Measurements from ENCODE around the gene MRPS16.
A peak's percentile ranks its signal among the peaks of the same experiment; 100 is the strongest.

Gene MRPS16

GRCh38 chr10:73238990-73239566, 13.4 kb downstream of the MRPS16 start:
- no peak for TF ChIP-seq CTCF (conservative IDR thresholded peaks at IDR 0.05; ENCODE audit: low read depth, low read length)
- no peak overlapping the region for H3K4me3 ChIP-seq (ENCODE audit: low read depth, low read length)
- no peak for DNase-seq (ENCODE audit: low read depth)

- DNase-seq (ENCODE audit: low read depth): no peak
- no peak overlapping the region for H3K4me3 ChIP-seq (ENCODE audit: low read depth, low read length)
- TF ChIP-seq CTCF (conservative IDR thresholded peaks at IDR 0.05; ENCODE audit: low read depth, low read length): no peak
Measured at GRCh38 chr10:73234695-73235094, 17.7 kb downstream of the MRPS16 start.

- no peak overlapping the region for H3K4me3 ChIP-seq (ENCODE audit: low read depth, low read length)
- DNase-seq (ENCODE audit: low read depth): no peak
- TF ChIP-seq CTCF (conservative IDR thresholded peaks at IDR 0.05; ENCODE audit: low read depth, low read length): no peak
Measured at GRCh38 chr10:73233883-73234282, 18.6 kb downstream of the MRPS16 start.

- peak; percentile 27 for DNase-seq (ENCODE audit: low read depth)
- H3K4me3 ChIP-seq (ENCODE audit: low read depth, low read length): no peak overlapping the region
- TF ChIP-seq CTCF (conservative IDR thresholded peaks at IDR 0.05; ENCODE audit: low read depth, low read length): peak; percentile 39
Measured at GRCh38 chr10:73232887-73233286, 19.6 kb downstream of the MRPS16 start.

GRCh38 chr10:73229567-73229966, 22.9 kb downstream of the MRPS16 start:
- DNase-seq (ENCODE audit: low read depth): no peak
- TF ChIP-seq CTCF (conservative IDR thresholded peaks at IDR 0.05; ENCODE audit: low read depth, low read length): no peak
- H3K4me3 ChIP-seq (ENCODE audit: low read depth, low read length): no peak overlapping the region

- no peak overlapping the region for H3K4me3 ChIP-seq (ENCODE audit: low read depth, low read length)
- TF ChIP-seq CTCF (conservative IDR thresholded peaks at IDR 0.05; ENCODE audit: low read depth, low read length): no peak
- DNase-seq (ENCODE audit: low read depth): peak; percentile 63
Measured at GRCh38 chr10:73228247-73228646, 24.2 kb downstream of the MRPS16 start.

- no peak overlapping the region for H3K4me3 ChIP-seq (ENCODE audit: low read depth, low read length)
- DNase-seq (ENCODE audit: low read depth): no peak
- TF ChIP-seq CTCF (conservative IDR thresholded peaks at IDR 0.05; ENCODE audit: low read depth, low read length): no peak
Measured at GRCh38 chr10:73226663-73227062, 25.8 kb downstream of the MRPS16 start.

Data from choroid plexus epithelial cell (primary cell).